Measurements from ENCODE around the gene PMVK. TPM values are rescaled to one million over a fixed set of nuclear protein-coding genes. Genes with fewer than 3 reads are reported as not detected.

The PMVK gene
- polyA plus RNA-seq, 3 donors: 17.2 to 43.2 (median 41.9) TPM

- peaks cover 62 to 89% of the 10 kb centered on the region in 2 donors for H3K36me3 Mint-ChIP-seq
- H3K27ac Mint-ChIP-seq: no peak overlapping the region
Observed at GRCh38 chr1:154923695-154924094, 12.8 kb downstream of the PMVK start.

DNA sequence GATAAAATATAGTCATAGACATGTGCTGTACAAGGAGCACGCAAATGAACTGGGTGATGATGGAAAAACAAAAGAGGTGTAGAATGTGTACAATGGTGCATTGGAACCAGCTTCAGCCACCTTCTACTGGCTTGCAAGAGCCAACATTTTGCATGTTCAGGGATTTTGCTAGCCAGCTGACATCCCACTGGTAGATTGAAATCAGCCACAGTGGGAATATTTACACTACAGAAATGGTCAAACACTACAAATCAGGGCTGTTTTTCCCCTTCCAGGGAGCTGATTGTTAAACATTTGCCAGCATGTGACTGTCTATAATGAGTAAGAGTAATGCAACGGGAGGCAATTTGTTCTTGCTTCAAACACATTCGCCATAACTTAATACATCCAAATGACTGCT, 23.2 kb downstream of the PMVK start:
- no peak for TF ChIP-seq CTCF (IDR thresholded peaks at IDR 0.05)
- peaks cover 19 to 29% of the 10 kb centered on the region in 2 donors for H3K36me3 Mint-ChIP-seq
- intact Hi-C loops (cut with micrococcal nuclease): no loop called here
- no peak overlapping the region for H3K9ac ChIP-seq (ENCODE audit: insufficient read depth, low read length, poor library complexity, severe bottlenecking)
- H3K27ac ChIP-seq (ENCODE audit: low read depth in 1 of 2, low read length in 2 of 2): no peak overlapping the region
- H3K9me3 ChIP-seq (replicated peaks in 1 of 2; ENCODE audit: control insufficient read depth in 1 of 2, insufficient read depth in 1 of 2, low read length in 2 of 2): peaks cover 0 to 8% of the 10 kb centered on the region in 2 donors
- peaks cover 0 to 8% of the 10 kb centered on the region in 2 donors for H3K36me3 ChIP-seq (replicated peaks in 1 of 2; ENCODE audit: control insufficient read depth in 1 of 2, insufficient read depth in 2 of 2, low read length in 2 of 2)
- H3K4me1 ChIP-seq (ENCODE audit: control insufficient read depth in 1 of 2, insufficient read depth in 2 of 2, low read length in 2 of 2): no peaks in the 10 kb centered on the region
- H3K79me2 ChIP-seq (ENCODE audit: insufficient read depth, low read length): no peaks in the 10 kb centered on the region
- no peaks in the 10 kb centered on the region for H4K20me1 ChIP-seq (ENCODE audit: insufficient read depth, low read length)
- no peak overlapping the region for H3K4me3 Mint-ChIP-seq
- no peaks in the 10 kb centered on the region for H3K27me3 ChIP-seq (ENCODE audit: control insufficient read depth in 2 of 2, insufficient read depth in 2 of 2, low read length in 2 of 2)
- no CpG with 5 or more reads among the region's 3 CpGs for WGBS (ENCODE audit: insufficient coverage)
- H3K27ac Mint-ChIP-seq: no peak overlapping the region
- no peak overlapping the region for H3K4me2 ChIP-seq (replicated peaks; ENCODE audit: extremely low read depth, low read length, poor library complexity, severe bottlenecking)
- no peak overlapping the region for H2AFZ ChIP-seq (ENCODE audit: insufficient read depth, low read depth, low read length, poor library complexity, severe bottlenecking)
- peaks cover 10 to 18% (median 12%) of the 10 kb centered on the region in 7 donors for H3K9me3 Mint-ChIP-seq
- H3K4me3 ChIP-seq (replicated peaks in 1 of 3; ENCODE audit: low read depth in 2 of 3, low read length in 3 of 3): no peak overlapping the region
- DNase-seq: no peak
- H3K27me3 Mint-ChIP-seq (ENCODE audit: low read depth in 3 of 3): peaks cover 0 to 4% (median 2%) of the 10 kb centered on the region in 3 donors
- H3K4me1 Mint-ChIP-seq: no peaks in the 10 kb centered on the region

More at GRCh38 chr1:154923695-154924094, 12.8 kb downstream of the PMVK start:
- no peak overlapping the region for H3K27ac ChIP-seq (ENCODE audit: low read depth in 1 of 2, low read length in 2 of 2)
- no peak overlapping the region for H3K4me3 ChIP-seq (replicated peaks in 1 of 3; ENCODE audit: low read depth in 2 of 3, low read length in 3 of 3)
- H4K20me1 ChIP-seq (ENCODE audit: insufficient read depth, low read length): no peaks in the 10 kb centered on the region
- WGBS (ENCODE audit: insufficient coverage): 100% methylated on average over 1 of the region's 3 CpGs
- H3K9me3 ChIP-seq (replicated peaks in 1 of 2; ENCODE audit: control insufficient read depth in 1 of 2, insufficient read depth in 1 of 2, low read length in 2 of 2): no peaks in the 10 kb centered on the region
- no peak overlapping the region for H3K4me3 Mint-ChIP-seq
- H3K27me3 ChIP-seq (ENCODE audit: control insufficient read depth in 2 of 2, insufficient read depth in 2 of 2, low read length in 2 of 2): no peaks in the 10 kb centered on the region
- H3K27me3 Mint-ChIP-seq (ENCODE audit: low read depth in 3 of 3): peaks cover 0 to 1% (median 1%) of the 10 kb centered on the region in 3 donors
- no peak overlapping the region for H3K9ac ChIP-seq (ENCODE audit: insufficient read depth, low read length, poor library complexity, severe bottlenecking)
- no peak for DNase-seq
- H3K36me3 ChIP-seq (replicated peaks in 1 of 2; ENCODE audit: control insufficient read depth in 1 of 2, insufficient read depth in 2 of 2, low read length in 2 of 2): peaks cover 43 to 72% of the 10 kb centered on the region in 2 donors
- intact Hi-C loops (cut with micrococcal nuclease): no loop called here
- no peaks in the 10 kb centered on the region for H3K9me3 Mint-ChIP-seq
- H3K4me2 ChIP-seq (replicated peaks; ENCODE audit: extremely low read depth, low read length, poor library complexity, severe bottlenecking): no peak overlapping the region
- no peak for TF ChIP-seq CTCF (IDR thresholded peaks at IDR 0.05)
- H3K79me2 ChIP-seq (ENCODE audit: insufficient read depth, low read length): no peaks in the 10 kb centered on the region
- H3K4me1 Mint-ChIP-seq: peaks cover 15% of the 10 kb centered on the region
- peaks cover 9% of the 10 kb centered on the region in 2 donors for H3K4me1 ChIP-seq (ENCODE audit: control insufficient read depth in 1 of 2, insufficient read depth in 2 of 2, low read length in 2 of 2)
- H2AFZ ChIP-seq (ENCODE audit: insufficient read depth, low read depth, low read length, poor library complexity, severe bottlenecking): no peak overlapping the region
